CD8-positive, alpha-beta memory T cell (primary cell): ENCODE data around the gene RAP1GAP2. TPM values are rescaled to one million over a fixed set of nuclear protein-coding genes. Genes with fewer than 3 reads are reported as not detected.

Source experiments
- CTCF ChIA-PET: fragments of 350-600 bp; sonication (Branson Sonifier 250); formaldehyde crosslinking; loops from one replicate; lab custom pipeline; 2021; ENCODE audit warnings: antibody characterized with exemption; lab: Charles Lee
- POLR2A ChIA-PET: fragments of 350-600 bp; sonication (Branson Sonifier 250); formaldehyde crosslinking; loops from one replicate; lab custom pipeline; 2021; ENCODE audit warnings: antibody characterized with exemption; lab: Charles Lee
- DNase-seq, 5 donors: peaks; one replicate each; pipeline versions ENCODE4 v3.0.0 to v3.0.0-alpha.2; 2020 to 2022; ENCODE audit warnings: mixed read lengths in 1 of 5
- H3K27ac ChIP-seq: one replicate; pipeline ENCODE4 v1.7.0; 2013; ENCODE audit warnings: low read depth, mild to moderate bottlenecking, low read length, moderate library complexity
- H3K27me3 ChIP-seq: 2 replicates; pipeline ENCODE4 v1.7.0; 2013; ENCODE audit warnings: low read length, mild to moderate bottlenecking; ENCODE audit not compliant: insufficient read depth, poor library complexity, severe bottlenecking
- H3K36me3 ChIP-seq: 2 replicates; pipeline ENCODE4 v1.7.0; 2013; ENCODE audit warnings: mild to moderate bottlenecking, low read length, moderate library complexity; ENCODE audit not compliant: insufficient read depth
- H3K4me1 ChIP-seq: 2 replicates; pipeline ENCODE4 v1.7.0; 2013; ENCODE audit warnings: mild to moderate bottlenecking, low read length, moderate library complexity; ENCODE audit not compliant: insufficient read depth
- H3K4me3 ChIP-seq: 2 replicates; pipeline ENCODE4 v1.7.0; 2013; ENCODE audit warnings: mild to moderate bottlenecking, low read length
- H3K9me3 ChIP-seq: 2 replicates; pipeline ENCODE4 v1.7.0; 2013; ENCODE audit warnings: mild to moderate bottlenecking, low read length
- H3K27ac Mint-ChIP-seq, 8 donors: one replicate each; pipeline ENCODE4 v1.8.0; 2020 to 2021; ENCODE audit warnings: mixed read lengths in 8 of 8, mild to moderate bottlenecking in 6 of 8, inconsistent platforms in 3 of 8, moderate library complexity in 3 of 8
- H3K27me3 Mint-ChIP-seq, 2 donors: one replicate each; pipeline ENCODE4 v1.8.0; 2020 to 2021; ENCODE audit warnings: mixed read lengths in 2 of 2, mild to moderate bottlenecking in 1 of 2, moderate library complexity in 1 of 2
- H3K36me3 Mint-ChIP-seq, 3 donors: one replicate each; pipeline ENCODE4 v1.8.0; 2020 to 2021; ENCODE audit warnings: mixed read lengths in 3 of 3, inconsistent platforms in 1 of 3, mild to moderate bottlenecking in 1 of 3
- H3K4me1 Mint-ChIP-seq, 3 donors: one replicate each; pipeline ENCODE4 v1.8.0; 2020 to 2021; ENCODE audit warnings: mixed read lengths in 3 of 3, inconsistent platforms in 1 of 3, mild to moderate bottlenecking in 1 of 3
- H3K4me3 Mint-ChIP-seq, 7 donors: one replicate each; pipeline ENCODE4 v1.8.0; 2020 to 2021; ENCODE audit warnings: mixed read lengths in 7 of 7, mild to moderate bottlenecking in 6 of 7, moderate library complexity in 4 of 7, inconsistent platforms in 2 of 7
- H3K9me3 Mint-ChIP-seq, 5 donors: one replicate each; pipeline ENCODE4 v1.8.0; 2020 to 2022; ENCODE audit warnings: mixed read lengths in 5 of 5, mild to moderate bottlenecking in 3 of 5, moderate library complexity in 2 of 5, inconsistent platforms in 1 of 5
- polyA plus RNA-seq: library from polyadenylated mRNA; unstranded; fragments of 300-500 nt; fragmentation: Illumina TruSeq; gene quantifications from one replicate; pipeline ENCODE4 v1.2.3, GENCODE V29; 2021
- total RNA-seq, 2 experiments: library from RNA; stranded (reverse); gene quantifications; one replicate each; pipeline ENCODE4 v1.2.3, GENCODE V29; 2021

The RAP1GAP2 gene
- total and polyA plus RNA-seq, 3 experiments from 2014 or later, result 1.2 to 6.3 (median 1.4) TPM

GRCh38 chr17:2972749-2973148 lies 176.5 kb downstream of the RAP1GAP2 start:
- Histone ChIP-seq H3K4me1 (no peaks in the 10 kb centered on the region), H3K36me3 (no peaks in the 10 kb centered on the region), H3K27me3 (no peaks in the 10 kb centered on the region), H3K4me3 (no peak overlapping the region), H3K9me3 (no peaks in the 10 kb centered on the region), H3K27ac (no peak overlapping the region)
- POLR2A ChIA-PET, result interaction anchor here (0.5 kb wide), 1 partner anchor 491 kb away, joined by 3 read pairs; no protein-coding TSS in a partner anchor
- Mint-ChIP-seq H3K9me3 (no peaks in the 10 kb centered on the region), H3K36me3 (peaks cover 3 to 27% (median 7%) of the 10 kb centered on the region in 3 donors), H3K27me3 (peaks cover 0 to 2% of the 10 kb centered on the region in 2 donors), H3K4me3 (no peak overlapping the region), H3K27ac (peak overlapping the region in 2 of 8 donors; percentile 17 to 20), H3K4me1 (no peaks in the 10 kb centered on the region)
- CTCF ChIA-PET, result no interaction called here
- no peak for DNase-seq

- no peaks in the 10 kb centered on the region for H3K9me3 ChIP-seq
- Mint-ChIP-seq H3K27me3 (peaks cover 0 to 2% of the 10 kb centered on the region in 2 donors), H3K9me3 (no peaks in the 10 kb centered on the region), H3K4me3 (no peak overlapping the region), H3K36me3 (peaks cover 3 to 29% (median 8%) of the 10 kb centered on the region in 3 donors), H3K27ac (no peak overlapping the region), H3K4me1 (no peaks in the 10 kb centered on the region)
- no peak overlapping the region for H3K27ac ChIP-seq
- DNase-seq, result no peak
- ChIA-PET CTCF (no interaction called here), POLR2A (no interaction called here)
- no peak overlapping the region for H3K4me3 ChIP-seq
- H3K27me3 ChIP-seq, result no peaks in the 10 kb centered on the region
- no peaks in the 10 kb centered on the region for H3K4me1 ChIP-seq
- H3K36me3 ChIP-seq, result no peaks in the 10 kb centered on the region
Observed at GRCh38 chr17:2974347-2974746, 178.1 kb downstream of the RAP1GAP2 start.

- Histone ChIP-seq H3K9me3 (no peaks in the 10 kb centered on the region), H3K36me3 (no peaks in the 10 kb centered on the region), H3K4me1 (no peaks in the 10 kb centered on the region), H3K27me3 (no peaks in the 10 kb centered on the region), H3K27ac (no peak overlapping the region), H3K4me3 (no peak overlapping the region)
- no peaks in the 10 kb centered on the region for H3K9me3 Mint-ChIP-seq
- no peak overlapping the region for H3K4me3 Mint-ChIP-seq
- DNase-seq, result no peak
- peak overlapping the region in 1 of 8 donors; percentile 14 for H3K27ac Mint-ChIP-seq
- POLR2A ChIA-PET, result no interaction called here
- H3K27me3 Mint-ChIP-seq, result peaks cover 0 to 2% of the 10 kb centered on the region in 2 donors
- CTCF ChIA-PET, result no interaction called here
- no peaks in the 10 kb centered on the region for H3K4me1 Mint-ChIP-seq
- H3K36me3 Mint-ChIP-seq, result peaks cover 3 to 37% (median 7%) of the 10 kb centered on the region in 3 donors
Observed at GRCh38 chr17:2975469-2975958, 179.3 kb downstream of the RAP1GAP2 start.

GRCh38 chr17:2977157-2977556 lies 180.9 kb downstream of the RAP1GAP2 start:
- Mint-ChIP-seq H3K27me3 (peaks cover 0 to 2% of the 10 kb centered on the region in 2 donors), H3K4me1 (no peaks in the 10 kb centered on the region), H3K9me3 (no peaks in the 10 kb centered on the region), H3K27ac (peak overlapping the region in 1 of 8 donors; percentile 52), H3K36me3 (peaks cover 3 to 49% (median 11%) of the 10 kb centered on the region in 3 donors), H3K4me3 (no peak overlapping the region)
- H3K27me3 ChIP-seq, result no peaks in the 10 kb centered on the region
- no peaks in the 10 kb centered on the region for H3K9me3 ChIP-seq
- POLR2A ChIA-PET, result no interaction called here
- H3K4me3 ChIP-seq, result no peak overlapping the region
- no peak overlapping the region for H3K27ac ChIP-seq
- no peak for DNase-seq
- H3K4me1 ChIP-seq, result no peaks in the 10 kb centered on the region
- H3K36me3 ChIP-seq, result no peaks in the 10 kb centered on the region
- CTCF ChIA-PET, result no interaction called here

- Histone ChIP-seq H3K4me3 (no peak overlapping the region), H3K36me3 (no peaks in the 10 kb centered on the region), H3K27ac (no peak overlapping the region), H3K4me1 (no peaks in the 10 kb centered on the region), H3K9me3 (no peaks in the 10 kb centered on the region), H3K27me3 (no peaks in the 10 kb centered on the region)
- ChIA-PET CTCF (no interaction called here), POLR2A (no interaction called here)
- peak overlapping the region in 3 of 8 donors; percentile 3 to 93 (median 87) for H3K27ac Mint-ChIP-seq
- H3K4me1 Mint-ChIP-seq, result no peaks in the 10 kb centered on the region
- no peaks in the 10 kb centered on the region for H3K27me3 Mint-ChIP-seq
- DNase-seq, result no peak
- H3K36me3 Mint-ChIP-seq, result peaks cover 1 to 55% (median 12%) of the 10 kb centered on the region in 3 donors
- no peaks in the 10 kb centered on the region for H3K9me3 Mint-ChIP-seq
- H3K4me3 Mint-ChIP-seq, result no peak overlapping the region
Observed at GRCh38 chr17:2978116-2978515, 181.9 kb downstream of the RAP1GAP2 start.

GRCh38 chr17:2978991-2979390 lies 182.8 kb downstream of the RAP1GAP2 start:
- Histone ChIP-seq H3K9me3 (no peaks in the 10 kb centered on the region), H3K36me3 (no peaks in the 10 kb centered on the region), H3K27me3 (no peaks in the 10 kb centered on the region), H3K4me1 (no peaks in the 10 kb centered on the region), H3K4me3 (no peak overlapping the region), H3K27ac (no peak overlapping the region)
- Mint-ChIP-seq H3K9me3 (no peaks in the 10 kb centered on the region), H3K27ac (peak overlapping the region in 1 of 8 donors; percentile 54), H3K36me3 (peaks cover 7 to 61% (median 18%) of the 10 kb centered on the region in 3 donors), H3K4me3 (no peak overlapping the region), H3K4me1 (no peaks in the 10 kb centered on the region), H3K27me3 (no peaks in the 10 kb centered on the region)
- no peak for DNase-seq
- CTCF ChIA-PET, result no interaction called here
- POLR2A ChIA-PET, result no interaction called here

GRCh38 chr17:2980211-2980903 lies 184.1 kb downstream of the RAP1GAP2 start:
- H3K9me3 Mint-ChIP-seq, result no peaks in the 10 kb centered on the region
- H3K27me3 Mint-ChIP-seq, result no peaks in the 10 kb centered on the region
- CTCF ChIA-PET, result interaction anchor here (1.2 kb wide), 1 partner anchor 14 kb away, joined by 5 read pairs; no protein-coding TSS in a partner anchor
- H3K27me3 ChIP-seq, result no peaks in the 10 kb centered on the region
- no peak for DNase-seq
- no peaks in the 10 kb centered on the region for H3K9me3 ChIP-seq
- H3K36me3 Mint-ChIP-seq, result peaks cover 12 to 70% (median 27%) of the 10 kb centered on the region in 3 donors
- peak overlapping the region in 2 of 8 donors; percentile 38 to 47 for H3K27ac Mint-ChIP-seq
- no peak overlapping the region for H3K4me3 Mint-ChIP-seq
- no peak overlapping the region for H3K4me3 ChIP-seq
- H3K27ac ChIP-seq, result no peak overlapping the region
- no peaks in the 10 kb centered on the region for H3K4me1 ChIP-seq
- POLR2A ChIA-PET, result no interaction called here
- no peaks in the 10 kb centered on the region for H3K4me1 Mint-ChIP-seq
- peaks cover 5% of the 10 kb centered on the region for H3K36me3 ChIP-seq

GRCh38 chr17:2980904-2981246 lies 184.6 kb downstream of the RAP1GAP2 start:
- no peak for DNase-seq
- ChIA-PET CTCF (no interaction called here), POLR2A (interaction anchor here (0.5 kb wide), 1 partner anchor 396 kb away, joined by 6 read pairs; no protein-coding TSS in a partner anchor)
- no peaks in the 10 kb centered on the region for H3K27me3 Mint-ChIP-seq
- H3K4me1 Mint-ChIP-seq, result no peaks in the 10 kb centered on the region
- H3K4me1 ChIP-seq, result no peaks in the 10 kb centered on the region
- peak overlapping the region in 1 of 8 donors; percentile 38 for H3K27ac Mint-ChIP-seq
- no peak overlapping the region for H3K4me3 ChIP-seq
- no peak overlapping the region for H3K4me3 Mint-ChIP-seq
- no peak overlapping the region for H3K27ac ChIP-seq
- H3K9me3 ChIP-seq, result no peaks in the 10 kb centered on the region
- H3K9me3 Mint-ChIP-seq, result no peaks in the 10 kb centered on the region
- no peaks in the 10 kb centered on the region for H3K27me3 ChIP-seq
- peaks cover 15 to 72% (median 29%) of the 10 kb centered on the region in 3 donors for H3K36me3 Mint-ChIP-seq
- H3K36me3 ChIP-seq, result peaks cover 10% of the 10 kb centered on the region
